BLaER1 treated with 17β-estradiol and CSF1 and Interleukin-3, amounts not matched to agents 10 nM and 100 nM (cell line): Measurements from ENCODE around the gene NXPH3.

Source experiments
- H3K27ac ChIP-seq, 11 experiments: shearing (Covaris generic); formaldehyde crosslinking; 2 replicates each; pipeline ENCODE4 v1.8.1; 2022
- H3K27me3 ChIP-seq, 11 experiments: shearing (Covaris generic); formaldehyde crosslinking; 2 replicates each; pipeline ENCODE4 v1.8.1; 2022
- H3K36me3 ChIP-seq, 11 experiments: shearing (Covaris generic); formaldehyde crosslinking; 2 replicates each; pipeline ENCODE4 v1.8.1; 2022
- H3K4me1 ChIP-seq, 10 experiments: shearing (Covaris generic); formaldehyde crosslinking; 2 replicates each; pipeline ENCODE4 v1.8.1; 2022
- H3K4me2 ChIP-seq, 11 experiments: shearing (Covaris generic); formaldehyde crosslinking; 2 replicates each; pipeline ENCODE4 v1.8.1; 2022
- H3K4me3 ChIP-seq, 10 experiments: shearing (Covaris generic); formaldehyde crosslinking; 2 replicates each; pipeline ENCODE4 v1.8.1; 2022
- H3K9ac ChIP-seq, 11 experiments: shearing (Covaris generic); formaldehyde crosslinking; 2 replicates each; pipeline ENCODE4 v1.8.1; 2022
- H3K9me3 ChIP-seq, 11 experiments: shearing (Covaris generic); formaldehyde crosslinking; replicated peaks in 1 of 11; 2 replicates each; pipeline ENCODE4 v1.8.1; 2022
- H4K20me1 ChIP-seq, 11 experiments: shearing (Covaris generic); formaldehyde crosslinking; 2 replicates each; pipeline ENCODE4 v1.8.1; 2022
- Cebpa-rat ChIP-seq, 11 experiments: shearing (Covaris generic); IDR thresholded peaks; 2 replicates each; pipeline ENCODE4 v1.8.1; 2022

Gene NXPH3

DNA sequence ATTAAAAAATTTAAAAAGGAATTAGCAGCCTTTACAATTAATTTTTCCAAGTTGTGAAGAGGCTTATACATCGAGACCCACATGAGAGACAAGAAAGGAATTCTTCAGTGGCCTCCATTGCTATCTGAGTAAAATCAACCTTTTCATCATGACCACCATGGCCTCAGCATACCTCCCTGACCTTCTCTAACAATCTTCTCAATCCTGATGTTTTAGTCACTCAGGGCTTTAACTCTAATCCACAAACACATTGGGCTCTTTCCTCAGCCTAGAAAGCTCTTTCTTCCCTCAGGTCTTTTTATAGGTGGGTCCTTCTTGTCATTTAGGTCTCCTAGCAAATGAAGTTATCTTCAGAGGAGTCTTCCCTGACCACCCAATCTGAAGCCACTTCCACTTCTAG is 55.8 kb downstream of the NXPH3 start:
- no peak for TF ChIP-seq Cebpa-rat (IDR thresholded peaks at IDR 0.05)
- Histone ChIP-seq H3K4me2 (no peak overlapping the region), H3K9ac (no peak overlapping the region)

More for the DNA sequence above, 55.8 kb downstream of the NXPH3 start:
- Histone ChIP-seq H3K27ac (no peak overlapping the region), H3K4me3 (no peak overlapping the region), H3K36me3 (peaks cover 0 to 20% (median 4%) of the 10 kb centered on the region in 11 experiments; a peak in 10 of 22 replicates), H3K4me1 (peaks cover 0 to 31% (median 10%) of the 10 kb centered on the region in 10 experiments; a peak in 9 of 20 replicates), H4K20me1 (peaks cover 19 to 97% (median 51%) of the 10 kb centered on the region in 11 experiments; a peak in 18 of 22 replicates), H3K9me3 (no peaks in the 10 kb centered on the region), H3K27me3 (no peaks in the 10 kb centered on the region)
